H1 (cell line): ENCODE measurements around the gene DAPK3. TPM values are rescaled to one million over a fixed set of nuclear protein-coding genes. Genes with fewer than 3 reads are reported as not detected.

ENCODE experiments used
- ASH2L ChIP-seq: fragments of 200-600, 300-600 bp; sonication (generic); IDR thresholded peaks from one replicate; pipeline ENCODE4 v1.7.1; 2017; ENCODE audit warnings: low read length
- CTCF ChIP-seq, 3 experiments: IDR thresholded peaks; 1 replicate in 2 of 3; 2 replicates in 1 of 3; pipeline versions ENCODE4 v1.5.1 to v1.6.1; 2011; ENCODE audit warnings: low read length in 3 of 3, mild to moderate bottlenecking in 3 of 3, inconsistent platforms in 2 of 3, low read depth in 1 of 3, moderate library complexity in 1 of 3; ENCODE audit not compliant: insufficient read depth in 1 of 3; ENCODE audit errors: control extremely low read depth in 1 of 3
- FOSL1 ChIP-seq: IDR thresholded peaks from 2 replicates; pipeline ENCODE4 v1.6.1; 2011; ENCODE audit warnings: mild to moderate bottlenecking, low read depth, low read length, moderate library complexity; ENCODE audit not compliant: insufficient read depth
- GTF2F1 ChIP-seq: IDR thresholded peaks from 2 replicates; pipeline ENCODE4 v1.6.1; 2012; ENCODE audit warnings: low read depth, low read length, improper control_type of control experiment, borderline replicate concordance
- KDM5A ChIP-seq: fragments of 200-600 bp; IDR thresholded peaks from 2 replicates; pipeline ENCODE4 v1.7.1; 2012; ENCODE audit warnings: mild to moderate bottlenecking, low read length, inconsistent platforms, mixed read lengths
- MAX ChIP-seq: IDR thresholded peaks from 2 replicates; pipeline ENCODE4 v1.6.1; 2012; ENCODE audit warnings: inconsistent platforms
- POLR2A ChIP-seq, 2 experiments: IDR thresholded peaks; 1 replicate in 1 of 2; 2 replicates in 1 of 2; pipeline ENCODE4 v1.6.1; 2011; ENCODE audit warnings: low read depth in 2 of 2, low read length in 2 of 2, mild to moderate bottlenecking in 2 of 2; ENCODE audit errors: control extremely low read depth in 1 of 2
- RAD21 ChIP-seq, 2 experiments: IDR thresholded peaks in 1 of 2; conservative IDR thresholded peaks in 1 of 2; 2 replicates each; pipeline ENCODE4 v1.6.1; 2011; ENCODE audit warnings: low read depth in 2 of 2, low read length in 2 of 2, improper control_type of control experiment in 1 of 2, inconsistent platforms in 1 of 2, mild to moderate bottlenecking in 1 of 2, moderate library complexity in 1 of 2
- RXRA ChIP-seq: IDR thresholded peaks from 2 replicates; pipeline ENCODE4 v1.6.1; 2011; ENCODE audit warnings: low read depth, mild to moderate bottlenecking, low read length, moderate library complexity; ENCODE audit not compliant: insufficient read depth
- SAP30 ChIP-seq: fragments of 300-600 bp; sonication (generic); IDR thresholded peaks from 2 replicates; pipeline ENCODE4 v1.7.1; 2012; ENCODE audit warnings: low read length, moderate library complexity, mild to moderate bottlenecking, inconsistent platforms; ENCODE audit not compliant: insufficient read depth, insufficient replicate concordance
- SP2 ChIP-seq: IDR thresholded peaks from 2 replicates; pipeline ENCODE4 v1.6.1; 2012; ENCODE audit warnings: mild to moderate bottlenecking, low read length, inconsistent platforms
- SUZ12 ChIP-seq: fragments of 200-600 bp; sonication (generic); IDR thresholded peaks from 2 replicates; pipeline ENCODE4 v1.6.1; 2012; ENCODE audit warnings: mild to moderate bottlenecking, inconsistent platforms, low read length, moderate library complexity, mixed read lengths
- TCF12 ChIP-seq: IDR thresholded peaks from 2 replicates; pipeline ENCODE4 v1.6.1; 2011; ENCODE audit warnings: low read depth, mild to moderate bottlenecking, low read length
- USF2 ChIP-seq: IDR thresholded peaks from 2 replicates; pipeline ENCODE4 v1.6.1; 2011; ENCODE audit warnings: low read length, improper control_type of control experiment
- YY1 ChIP-seq: IDR thresholded peaks from 2 replicates; pipeline ENCODE4 v1.6.1; 2011; ENCODE audit warnings: low read depth, mild to moderate bottlenecking, low read length
- polyA plus RNA-seq, 7 experiments: library from polyadenylated mRNA; depleted of rRNA in 3 of 7; stranded (reverse) in 5 of 7; unstranded in 2 of 7; fragments of >200 nt in 5 of 7; fragments of 200-250 nt in 2 of 7; gene quantifications; 1 replicate in 5 of 7; 2 replicates in 1 of 7; 4 replicates in 1 of 7; pipeline versions ENCODE4 v1.2.1 to v1.2.3, GENCODE V29; 2011 to 2013; ENCODE audit warnings: missing spikeins in 2 of 7, mixed read lengths in 2 of 7
- total RNA-seq: library from RNA; stranded (reverse); fragmentation: NEBNext Ultra II Directional; extraction: Animal tissue kit (Norgen Biotek cat#: 25700); gene quantifications from 2 replicates; pipeline ENCODE4 v1.2.1, GENCODE V29; 2021

The DAPK3 gene
- total and polyA plus RNA-seq, 2 of the 8 experiments (the other 6 are each of a cell fraction or from before 2014, with no cell fraction given): 53.2 to 78.1 TPM

GRCh38 chr19:3970808-3971598 is at the start of gene DAPK3 (continued):
- TF ChIP-seq MAX: no peak
- TF ChIP-seq CTCF (IDR thresholded peaks at IDR 0.05; ENCODE audit: control extremely low read depth in 1 of 3, insufficient read depth in 1 of 3, low read depth in 1 of 3, low read length in 3 of 3): no peak
- TF ChIP-seq TCF12: no peak
- TF ChIP-seq GTF2F1: no peak
- 0 out of 2 replicates have a peak, but pooled peaks have one; percentile 25 for TF ChIP-seq USF2
- TF ChIP-seq SP2: peak; percentile 82
- no peak for TF ChIP-seq SUZ12
- peak; percentile 37 to 82 for TF ChIP-seq POLR2A (IDR thresholded peaks at IDR 0.05; ENCODE audit: control extremely low read depth in 1 of 2, low read depth in 2 of 2, low read length in 2 of 2)
- no peak for TF ChIP-seq YY1
- peak; percentile 62 for TF ChIP-seq SAP30
- TF ChIP-seq RAD21 (IDR thresholded peaks at IDR 0.05 in 1 of 2, conservative IDR thresholded peaks at IDR 0.05 in 1 of 2; ENCODE audit: low read depth in 2 of 2, low read length in 2 of 2): no peak
- no peak for TF ChIP-seq ASH2L
- TF ChIP-seq KDM5A: no peak
- no peak for TF ChIP-seq RXRA
- TF ChIP-seq FOSL1: no peak
